NB4 (cell line): ENCODE data around the gene RRBP1.
A peak's percentile ranks its signal among the peaks of the same experiment; 100 is the strongest.

Source experiments
- DNase-seq: peaks from one replicate; pipeline ENCODE4 v3.0.0; 2010; ENCODE audit warnings: low read depth
- H3K4me3 ChIP-seq: one replicate; pipeline ENCODE4 v1.5.1; 2011; ENCODE audit warnings: mild to moderate bottlenecking, low read depth, low read length, moderate library complexity
- MYC ChIP-seq: IDR thresholded peaks from 2 replicates; pipeline ENCODE4 v1.6.1; 2011; ENCODE audit warnings: low read depth, low read length
- POLR2A ChIP-seq: IDR thresholded peaks from 2 replicates; pipeline ENCODE4 v1.6.1; 2011; ENCODE audit warnings: mild to moderate bottlenecking; ENCODE audit not compliant: insufficient read length; ENCODE audit errors: extremely low read depth
- TF ChIP-seq, protein P1 (sequence below): IDR thresholded peaks from 2 replicates; pipeline ENCODE4 v1.6.1; 2011; ENCODE audit warnings: low read depth, low read length
- TF ChIP-seq, protein P2 (sequence below): IDR thresholded peaks from one replicate; pipeline ENCODE4 v1.5.1; 2012; ENCODE audit warnings: low read depth, low read length

The RRBP1 gene

DNA sequence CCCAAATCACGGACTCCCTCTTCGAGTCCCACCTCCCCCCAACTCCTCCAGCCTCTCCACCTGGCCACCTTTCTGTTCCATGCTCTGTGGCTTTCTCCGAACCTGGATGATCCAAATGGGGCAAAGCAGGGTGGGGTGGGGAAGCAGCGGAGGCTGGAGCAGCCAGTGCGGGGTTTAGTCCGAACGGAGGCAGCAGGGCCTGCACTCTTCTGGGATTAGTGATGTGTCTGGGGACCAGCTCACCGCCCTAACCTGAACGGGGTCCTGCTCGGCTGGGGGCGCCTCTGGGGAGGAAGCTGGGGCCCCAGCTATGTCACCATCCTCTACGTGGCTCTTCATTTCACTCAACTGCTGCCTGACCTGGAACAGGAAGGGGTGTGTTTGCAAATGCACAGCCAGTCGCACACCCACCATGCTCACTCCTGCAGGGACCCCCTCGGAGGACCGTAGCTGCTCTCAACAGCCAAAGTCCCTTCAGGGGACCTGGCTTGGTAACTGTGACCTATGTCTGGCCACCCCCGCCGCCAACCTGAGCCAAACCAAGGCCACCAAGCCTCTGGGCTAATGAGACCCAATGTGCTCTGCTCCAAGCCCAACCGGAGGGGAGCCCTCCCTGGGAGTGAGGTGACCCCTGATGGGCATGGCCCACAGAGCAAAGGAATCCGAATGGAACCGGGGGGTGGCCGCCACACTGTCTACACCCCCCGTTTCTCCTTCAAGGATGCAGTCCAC, 65.4 kb downstream of the RRBP1 start:
- DNase-seq, result peak; percentile 49

DNA sequence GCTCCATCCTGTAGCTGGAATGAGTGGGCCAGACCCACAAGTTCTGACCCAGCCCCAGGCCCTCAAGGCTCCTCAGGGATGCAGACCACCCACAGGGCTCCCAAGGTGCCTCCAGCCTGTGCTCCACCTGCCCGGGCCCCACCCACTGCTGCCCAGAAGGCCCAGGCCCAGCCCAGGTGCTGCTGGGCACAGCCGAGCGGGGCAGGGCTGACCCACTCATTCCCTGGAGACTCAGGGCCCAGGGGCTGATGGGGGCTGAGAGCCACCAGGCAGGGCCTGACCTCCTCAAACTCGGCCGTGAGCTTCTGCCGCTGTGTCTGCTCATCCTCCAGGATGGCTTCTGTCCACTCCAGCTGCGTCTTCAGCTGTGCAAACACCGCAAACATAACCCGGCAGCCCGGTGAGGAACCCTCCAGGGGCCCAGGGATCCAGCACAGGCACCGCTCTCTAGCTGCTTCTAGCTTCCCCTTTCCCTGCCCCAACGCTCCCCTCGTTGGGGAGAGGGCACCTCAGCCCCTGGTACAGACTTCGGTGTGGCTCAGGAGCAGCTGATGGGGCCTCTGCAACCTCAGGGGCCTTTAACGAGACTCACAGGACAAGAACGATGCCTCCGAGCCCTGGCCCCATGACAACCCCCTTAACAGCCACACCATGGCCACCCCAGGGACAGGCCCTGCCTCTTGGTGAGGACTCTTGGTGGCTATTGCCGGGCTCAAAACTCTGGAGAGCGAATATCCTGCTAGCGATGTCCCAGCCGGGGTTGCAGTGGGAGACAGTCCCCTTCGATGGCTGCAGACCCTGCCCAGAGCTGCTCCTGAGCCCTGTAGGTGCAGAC, 66.2 kb downstream of the RRBP1 start:
- TF ChIP-seq MYC, result peak; percentile 16; the same call in 1 of the 2 replicates
- no peak for TF ChIP-seq POLR2A
- DNase-seq, result peak; percentile 83
- H3K4me3 ChIP-seq, result no peak overlapping the region

More for the DNA sequence above, 65.4 kb downstream of the RRBP1 start:
- no peak overlapping the region for H3K4me3 ChIP-seq
- TF ChIP-seq, protein P1, sequence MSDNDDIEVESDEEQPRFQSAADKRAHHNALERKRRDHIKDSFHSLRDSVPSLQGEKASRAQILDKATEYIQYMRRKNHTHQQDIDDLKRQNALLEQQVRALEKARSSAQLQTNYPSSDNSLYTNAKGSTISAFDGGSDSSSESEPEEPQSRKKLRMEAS, result no peak
- TF ChIP-seq POLR2A (no peak), MYC (no peak)
- TF ChIP-seq, protein P2, sequence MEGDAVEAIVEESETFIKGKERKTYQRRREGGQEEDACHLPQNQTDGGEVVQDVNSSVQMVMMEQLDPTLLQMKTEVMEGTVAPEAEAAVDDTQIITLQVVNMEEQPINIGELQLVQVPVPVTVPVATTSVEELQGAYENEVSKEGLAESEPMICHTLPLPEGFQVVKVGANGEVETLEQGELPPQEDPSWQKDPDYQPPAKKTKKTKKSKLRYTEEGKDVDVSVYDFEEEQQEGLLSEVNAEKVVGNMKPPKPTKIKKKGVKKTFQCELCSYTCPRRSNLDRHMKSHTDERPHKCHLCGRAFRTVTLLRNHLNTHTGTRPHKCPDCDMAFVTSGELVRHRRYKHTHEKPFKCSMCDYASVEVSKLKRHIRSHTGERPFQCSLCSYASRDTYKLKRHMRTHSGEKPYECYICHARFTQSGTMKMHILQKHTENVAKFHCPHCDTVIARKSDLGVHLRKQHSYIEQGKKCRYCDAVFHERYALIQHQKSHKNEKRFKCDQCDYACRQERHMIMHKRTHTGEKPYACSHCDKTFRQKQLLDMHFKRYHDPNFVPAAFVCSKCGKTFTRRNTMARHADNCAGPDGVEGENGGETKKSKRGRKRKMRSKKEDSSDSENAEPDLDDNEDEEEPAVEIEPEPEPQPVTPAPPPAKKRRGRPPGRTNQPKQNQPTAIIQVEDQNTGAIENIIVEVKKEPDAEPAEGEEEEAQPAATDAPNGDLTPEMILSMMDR, result no peak

DNA sequence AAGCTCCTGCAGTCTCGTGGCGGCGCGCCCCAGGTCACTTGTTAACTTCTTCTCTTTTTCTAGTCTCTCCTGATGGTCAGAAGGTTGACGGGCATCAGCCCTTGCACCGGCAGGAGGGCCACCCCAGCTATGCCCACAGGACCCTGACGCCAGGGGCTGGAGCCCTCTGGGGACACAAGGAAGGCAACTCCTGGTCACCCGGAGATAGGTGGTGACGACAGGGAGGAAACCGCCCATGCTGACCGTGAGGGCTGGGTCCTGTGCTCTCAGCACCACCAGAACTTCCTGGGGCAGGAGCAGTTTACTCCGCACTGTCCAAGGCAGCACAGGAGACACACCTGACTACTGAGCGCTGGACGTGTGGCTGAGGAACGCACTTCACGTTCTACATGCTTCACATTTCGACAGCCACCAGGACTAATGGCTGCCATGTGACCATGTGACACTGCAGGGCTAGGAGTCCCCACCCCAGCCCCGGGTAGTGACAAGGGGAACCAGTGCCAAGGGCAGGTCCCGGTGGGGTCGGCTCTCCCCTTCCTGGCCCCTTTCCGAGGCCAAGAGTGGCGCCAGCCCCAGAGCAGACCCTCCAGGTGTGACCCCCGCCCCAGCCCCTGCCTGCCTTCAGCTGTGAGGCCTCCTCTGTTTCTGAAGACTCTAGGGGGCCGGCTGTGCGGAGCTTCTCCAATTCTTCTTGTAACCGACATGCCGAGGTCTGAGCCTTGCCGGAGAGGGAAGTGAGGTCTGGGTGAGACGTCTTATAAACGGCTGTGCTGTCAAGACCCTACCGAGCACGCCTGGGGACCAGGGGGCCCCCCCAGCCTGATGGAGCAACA, 67.0 kb downstream of the RRBP1 start:
- DNase-seq, result peak; percentile 85
- H3K4me3 ChIP-seq, result no peak overlapping the region
- TF ChIP-seq POLR2A, result no peak
- TF ChIP-seq, protein P1, result peak; percentile 89

DNA sequence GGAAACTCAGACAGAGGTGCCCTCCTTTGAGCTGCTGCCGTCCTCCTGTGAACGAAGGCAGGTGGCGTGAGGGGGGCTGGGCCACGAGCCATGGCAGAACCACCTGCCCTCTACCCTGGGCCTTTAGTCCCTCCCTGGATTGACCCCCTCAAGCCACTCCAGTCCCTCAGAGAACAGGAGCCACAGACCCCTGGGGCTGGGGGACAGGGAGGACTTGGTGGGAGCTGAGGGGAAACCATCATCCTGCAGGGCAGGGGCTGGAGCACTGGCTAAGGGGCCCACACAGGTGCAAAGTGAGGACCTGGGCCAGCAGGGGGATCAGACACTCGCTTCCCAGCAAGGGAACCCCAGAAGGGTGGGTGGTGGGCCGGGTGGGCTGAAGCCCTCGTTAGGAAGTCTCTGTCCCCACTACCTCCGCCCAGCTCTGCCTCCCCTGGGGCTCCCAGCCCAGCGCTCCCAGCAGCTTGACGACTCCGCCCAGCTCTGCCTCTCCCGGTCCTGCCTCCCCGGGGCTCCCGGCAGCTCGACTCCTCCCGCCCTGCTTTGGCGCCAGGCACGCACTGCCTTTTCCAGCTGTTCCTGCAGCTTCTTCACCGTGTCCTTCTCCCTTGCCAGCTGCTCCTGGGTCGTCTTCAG, 67.7 kb downstream of the RRBP1 start:
- TF ChIP-seq, protein P1, result no peak
- TF ChIP-seq POLR2A (no peak), MYC (no peak)
- TF ChIP-seq, protein P2, result no peak
- DNase-seq, result no peak
- H3K4me3 ChIP-seq, result no peak overlapping the region

DNA sequence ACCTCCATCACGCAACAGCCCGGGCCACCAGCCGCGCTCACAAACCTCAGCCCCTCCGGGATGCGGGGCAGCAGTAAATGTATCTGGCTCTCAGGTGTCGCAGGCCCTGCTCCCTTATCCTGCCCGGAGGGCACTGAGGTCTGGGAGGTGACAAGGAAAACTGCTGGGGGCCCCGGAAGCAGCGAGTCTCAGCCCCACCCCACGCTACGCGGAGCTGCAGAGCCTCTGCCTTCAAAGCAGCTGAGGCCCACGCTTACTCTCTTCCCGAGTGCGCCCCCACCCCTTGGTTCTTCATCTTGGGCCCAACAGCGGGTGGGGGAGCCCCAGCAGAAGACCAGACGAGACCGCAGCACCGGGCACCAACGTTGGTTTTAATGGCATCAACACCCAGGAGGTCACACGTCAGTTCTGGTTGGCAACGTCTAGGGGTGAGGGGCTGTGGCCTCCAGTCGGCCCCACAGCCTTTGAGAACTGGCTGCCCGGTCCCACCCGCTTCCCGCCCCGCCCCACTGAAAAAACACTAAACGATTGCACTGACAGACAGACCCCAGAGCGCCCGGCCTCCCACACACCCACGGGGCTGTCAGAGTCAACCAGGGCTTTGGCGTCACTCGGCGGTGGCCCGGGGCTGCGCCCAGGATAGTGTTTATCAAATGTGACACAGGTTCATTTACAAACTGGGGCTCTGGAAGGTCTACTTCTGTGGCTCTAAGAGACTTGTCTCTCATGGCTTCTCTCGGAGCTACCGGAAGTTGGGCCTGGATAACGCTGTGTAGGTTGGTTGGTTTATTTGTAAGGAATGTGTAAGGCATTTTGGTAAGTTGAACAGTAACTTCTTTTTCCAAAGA, 68.5 kb downstream of the RRBP1 start:
- no peak for DNase-seq
- H3K4me3 ChIP-seq, result no peak overlapping the region
- TF ChIP-seq, protein P2, result no peak
- TF ChIP-seq POLR2A (no peak), MYC (no peak)
- TF ChIP-seq, protein P1, result no peak

DNA sequence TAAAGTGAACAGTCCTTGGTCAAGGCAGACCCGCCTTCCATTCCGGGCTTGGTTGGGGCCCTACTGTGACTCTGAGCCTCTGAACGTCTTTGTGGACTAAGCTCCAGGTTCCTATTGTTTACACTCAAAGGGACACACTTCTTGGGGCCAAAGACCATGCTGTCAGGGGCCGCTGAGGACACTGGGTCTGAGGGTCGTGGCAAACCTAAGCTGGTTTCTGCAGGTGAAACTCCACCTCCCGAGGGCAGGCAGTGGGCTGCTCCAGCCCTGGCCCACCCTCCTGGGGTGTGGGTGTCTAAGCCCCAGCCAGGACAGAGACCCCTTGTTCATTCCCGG, 69.1 kb downstream of the RRBP1 start:
- no peak for DNase-seq
- no peak overlapping the region for H3K4me3 ChIP-seq
- TF ChIP-seq, protein P1, result no peak
- TF ChIP-seq MYC, result no peak
- TF ChIP-seq POLR2A, result no peak
- TF ChIP-seq, protein P2, result no peak
